OCI-M2 (cell line): Measurements from ENCODE around the gene USP15.
"Not testable (repeated sequence)": the region's sequence is repeated elsewhere in the genome, so short reads cannot be mapped to it uniquely, and the experiment has no call there.

Experiments
- DNase-seq: peaks from one replicate; lab custom pipeline; 2025; ENCODE audit not compliant: unreplicated experiment; lab: John Stamatoyannopoulos, UW

Gene USP15

GRCh38 chr12:62319058-62319457 is 58.9 kb downstream of the USP15 start:
- no peak for DNase-seq

- DNase-seq, result peak; percentile 14
Observed at GRCh38 chr12:62320054-62320453, 59.9 kb downstream of the USP15 start.

GRCh38 chr12:62323386-62323785 is 63.2 kb downstream of the USP15 start:
- DNase-seq, result no peak

GRCh38 chr12:62328296-62328921 is 68.2 kb downstream of the USP15 start:
- no peak for DNase-seq

- no peak for DNase-seq
Observed at GRCh38 chr12:62331306-62331705, 71.1 kb downstream of the USP15 start.

GRCh38 chr12:62332598-62332997 is 72.4 kb downstream of the USP15 start:
- DNase-seq, result no peak

GRCh38 chr12:62335057-62335456 is 74.9 kb downstream of the USP15 start:
- DNase-seq, result no peak

- DNase-seq, result no peak
Observed at GRCh38 chr12:62335796-62336195, 75.6 kb downstream of the USP15 start.

- DNase-seq, result not testable (repeated sequence)
Observed at GRCh38 chr12:62337643-62338042, 77.4 kb downstream of the USP15 start.

- DNase-seq, result not testable (repeated sequence)
Observed at GRCh38 chr12:62342614-62343303, 82.6 kb downstream of the USP15 start.

- DNase-seq, result not testable (repeated sequence)
Observed at GRCh38 chr12:62343304-62344120, 83.3 kb downstream of the USP15 start.

- DNase-seq, result not testable (repeated sequence)
Observed at GRCh38 chr12:62344731-62345556, 84.7 kb downstream of the USP15 start.

GRCh38 chr12:62345667-62346066 is 85.5 kb downstream of the USP15 start:
- DNase-seq, result no peak

GRCh38 chr12:62346817-62347216 is 86.6 kb downstream of the USP15 start:
- no peak for DNase-seq

- no peak for DNase-seq
Observed at GRCh38 chr12:62347922-62348650, 87.9 kb downstream of the USP15 start.

- no peak for DNase-seq
Observed at GRCh38 chr12:62350554-62350953, 90.3 kb downstream of the USP15 start.

GRCh38 chr12:62351326-62351725 is 91.1 kb downstream of the USP15 start:
- no peak for DNase-seq

GRCh38 chr12:62361048-62361447 is 100.8 kb downstream of the USP15 start:
- no peak for DNase-seq

- DNase-seq, result no peak
Observed at GRCh38 chr12:62363506-62363905, 103.3 kb downstream of the USP15 start.

- DNase-seq, result not testable (repeated sequence)
Observed at GRCh38 chr12:62364697-62365096, 104.5 kb downstream of the USP15 start.
